ENCODE results near the gene TOM1L2. TPM values are rescaled to one million over a fixed set of nuclear protein-coding genes. Genes with fewer than 3 reads are reported as not detected.

Gene TOM1L2
- total RNA-seq, 1 experiment from 2014 or later = 45.2 TPM

- Histone ChIP-seq H3K27me3 (ENCODE audit: control insufficient read depth, insufficient read depth, low read length) (no peaks in the 10 kb centered on the region), H3K4me1 (ENCODE audit: control insufficient read depth, insufficient read depth, low read length) (peaks cover 5% of the 10 kb centered on the region), H3K4me3 (ENCODE audit: low read depth in 2 of 2, low read length in 2 of 2) (no peak overlapping the region), H3K9me3 (ENCODE audit: control insufficient read depth, insufficient read depth, low read depth, low read length) (no peaks in the 10 kb centered on the region), H3K36me3 (ENCODE audit: control insufficient read depth, insufficient read depth, low read length) (no peaks in the 10 kb centered on the region), H3K27ac (ENCODE audit: low read length) (no peak overlapping the region; the same call in 1 of the 2 replicates)
- intact Hi-C loops (cut with micrococcal nuclease; ENCODE audit: unreplicated experiment) (no loop called here), in situ Hi-C loops (cut with HindIII; ENCODE audit: low pct_unique_long_range_greater_than_20kb, low sequenced_read_pairs) (no loop called here)
- no TSS peak for BruUV-seq (replicated peaks)
- TF ChIP-seq CTCF (IDR thresholded peaks at IDR 0.05) = no peak
- ChIA-PET POLR2A (interaction anchor here (0.7 kb wide), 1 partner anchor 78 kb away, joined by 4 read pairs; no protein-coding TSS in a partner anchor), CTCF (interaction anchor here (0.8 kb wide), 1 partner anchor 89 kb away, joined by 3 read pairs; no protein-coding TSS in a partner anchor)
- no peak for DNase-seq (ENCODE audit: low read depth, low spot score)
- ATAC-seq = 0 out of 2 replicates have a peak, but pooled peaks have one; percentile 27
Measured at GRCh38 chr17:17979778-17980177, 7.6 kb upstream of the TOM1L2 start.

- no peaks in the 10 kb centered on the region for H3K27me3 ChIP-seq (ENCODE audit: control insufficient read depth, insufficient read depth, low read length)
- ChIA-PET CTCF (no interaction called here), POLR2A (interaction anchor here (0.7 kb wide), 1 partner anchor 77 kb away, joined by 4 read pairs; no protein-coding TSS in a partner anchor)
- H3K4me1 ChIP-seq (ENCODE audit: control insufficient read depth, insufficient read depth, low read length) = peaks cover 5% of the 10 kb centered on the region
- no TSS peak for BruUV-seq (replicated peaks)
- intact Hi-C loops (cut with micrococcal nuclease; ENCODE audit: unreplicated experiment) = no loop called here
- TF ChIP-seq CTCF (IDR thresholded peaks at IDR 0.05) (no peak), REST (IDR thresholded peaks at IDR 0.05; ENCODE audit: insufficient read depth in 1 of 2, low read depth in 2 of 2, low read length in 1 of 2) (no peak), POLR2AphosphoS5 (IDR thresholded peaks at IDR 0.05; ENCODE audit: low read depth, low read length) (no peak), TCF7L2 (IDR thresholded peaks at IDR 0.05; ENCODE audit: low read depth, low read length) (no peak), SIN3A (IDR thresholded peaks at IDR 0.05; ENCODE audit: borderline replicate concordance, insufficient read depth, low read depth, low read length) (no peak)
- H3K36me3 ChIP-seq (ENCODE audit: control insufficient read depth, insufficient read depth, low read length) = no peaks in the 10 kb centered on the region
- no peaks in the 10 kb centered on the region for H3K9me3 ChIP-seq (ENCODE audit: control insufficient read depth, insufficient read depth, low read depth, low read length)
- no peak for DNase-seq (ENCODE audit: low read depth, low spot score)
- H3K4me3 ChIP-seq (ENCODE audit: low read depth in 2 of 2, low read length in 2 of 2) = no peak overlapping the region
- ATAC-seq = no peak
- no peak overlapping the region for H3K27ac ChIP-seq (ENCODE audit: low read length)
- in situ Hi-C loops (cut with HindIII; ENCODE audit: low pct_unique_long_range_greater_than_20kb, low sequenced_read_pairs) = no loop called here
Measured at GRCh38 chr17:17978481-17979424, 6.6 kb upstream of the TOM1L2 start.

Data from Panc1 (cell line).